ENCODE data around the gene IGF2BP2. TPM values are rescaled to one million over a fixed set of nuclear protein-coding genes. Genes with fewer than 3 reads are reported as not detected.

The IGF2BP2 gene
- total RNA-seq (not detected in 2 replicates), polyA plus RNA-seq (0.01 TPM in 1 of 2 replicates, not detected in the other), polyA minus RNA-seq (0.17 and 1.00 TPM in 2 replicates)
- total RNA-seq (2013) = 1.6 TPM

- Mint-ChIP-seq H3K9me3 (ENCODE audit: insufficient read depth) (no peaks in the 10 kb centered on the region), H3K27me3 (peaks cover 67% of the 10 kb centered on the region), H3K4me1 (peaks cover 18% of the 10 kb centered on the region), H3K27ac (peak within 1 kb of the TSS; percentile 46), H3K4me3 (peak within 1 kb of the TSS; percentile 90)
- Histone ChIP-seq H3K4me2 (replicated peaks; ENCODE audit: low read depth, low read length, poor library complexity, severe bottlenecking) (peak within 1 kb of the TSS; percentile 95), H3K36me3 (replicated peaks in 1 of 2; ENCODE audit: control extremely low read depth in 1 of 2, control insufficient read depth in 1 of 2, extremely low read depth in 1 of 2, insufficient read depth in 2 of 2, low read length in 1 of 2) (no peaks in the 10 kb centered on the region), H4K20me1 (ENCODE audit: control insufficient read depth, insufficient read depth, low read length, poor library complexity, severe bottlenecking) (no peaks in the 10 kb centered on the region), H3K4me3 (ENCODE audit: control extremely low read depth in 1 of 5, extremely low read depth in 1 of 5, insufficient read depth in 1 of 5, low read depth in 2 of 5, low read length in 4 of 5) (peak within 1 kb of the TSS in 4 of 5 experiments; percentile 37 to 60 (median 58)), H3K9me3 (ENCODE audit: control extremely low read depth in 1 of 3, control insufficient read depth in 2 of 3, insufficient read depth in 1 of 3, low read length in 2 of 3) (peaks cover 0 to 4% (median 0%) of the 10 kb centered on the region in 3 donors), H3K27me3 (replicated peaks in 1 of 4; ENCODE audit: control extremely low read depth in 1 of 4, control insufficient read depth in 3 of 4, insufficient read depth in 4 of 4, low read length in 3 of 4) (peaks cover 0 to 50% (median 30%) of the 10 kb centered on the region in 4 experiments), H2AFZ (ENCODE audit: insufficient read depth, low read depth, low read length, poor library complexity, severe bottlenecking) (peak within 1 kb of the TSS; percentile 72), H3K9ac (ENCODE audit: low read length) (peak within 1 kb of the TSS; percentile 64), H3K79me2 (ENCODE audit: control insufficient read depth, insufficient read depth, low read length) (no peaks in the 10 kb centered on the region), H3K27ac (ENCODE audit: low read length in 2 of 2) (no peak within 1 kb of the TSS), H3K4me1 (ENCODE audit: control insufficient read depth in 2 of 2, insufficient read depth in 2 of 2, low read length in 2 of 2) (peaks cover 15 to 17% of the 10 kb centered on the region in 2 donors)
- no peak for TF ChIP-seq CTCF (IDR thresholded peaks at IDR 0.05)
- TF ChIP-seq EZH2 (IDR thresholded peaks at IDR 0.05; ENCODE audit: borderline replicate concordance, insufficient read depth, low read depth, low read length, poor library complexity, severe bottlenecking) = no peak
- CTCF ChIA-PET = no interaction called here
- POLR2A ChIA-PET = no interaction called here
- peak; percentile 67 for ATAC-seq (ENCODE audit: low read depth)
- intact Hi-C loops (cut with micrococcal nuclease) = no loop called here
- under 1% methylated on average over 74 of the region's 96 CpGs for WGBS (ENCODE audit: insufficient coverage)
- peak; percentile 66 for DNase-seq
Observed at GRCh38 chr3:185825006-185825638, at the start of gene IGF2BP2. Gene IGF2BP2, minus strand, starts transcription at chr3:185825042. Its CDS starts 82 bp downstream, at chr3:185824960.

GRCh38 chr3:185874119-185874518 lies 49.3 kb upstream of the IGF2BP2 start:
- H3K27ac Mint-ChIP-seq = no peak overlapping the region
- no peak overlapping the region for H2AFZ ChIP-seq (ENCODE audit: insufficient read depth, low read depth, low read length, poor library complexity, severe bottlenecking)
- no peaks in the 10 kb centered on the region for H3K4me1 Mint-ChIP-seq
- no peaks in the 10 kb centered on the region for H3K79me2 ChIP-seq (ENCODE audit: control insufficient read depth, insufficient read depth, low read length)
- DNase-seq (no peak), ATAC-seq (ENCODE audit: low read depth) (no peak)
- intact Hi-C loops (cut with micrococcal nuclease) = no loop called here
- no peaks in the 10 kb centered on the region for H4K20me1 ChIP-seq (ENCODE audit: control insufficient read depth, insufficient read depth, low read length, poor library complexity, severe bottlenecking)
- no peaks in the 10 kb centered on the region for H3K27me3 ChIP-seq (replicated peaks in 1 of 4; ENCODE audit: control extremely low read depth in 1 of 4, control insufficient read depth in 3 of 4, insufficient read depth in 4 of 4, low read length in 3 of 4)
- H3K27me3 Mint-ChIP-seq = peaks cover 19% of the 10 kb centered on the region
- H3K4me2 ChIP-seq (replicated peaks; ENCODE audit: low read depth, low read length, poor library complexity, severe bottlenecking) = no peak overlapping the region
- WGBS (ENCODE audit: insufficient coverage) = 79% methylated on average over 5 of the region's 9 CpGs
- no peak overlapping the region for H3K27ac ChIP-seq (ENCODE audit: low read length in 2 of 2)
- ChIA-PET POLR2A (no interaction called here), CTCF (no interaction called here)
- TF ChIP-seq EZH2 (IDR thresholded peaks at IDR 0.05; ENCODE audit: borderline replicate concordance, insufficient read depth, low read depth, low read length, poor library complexity, severe bottlenecking) (no peak), CTCF (IDR thresholded peaks at IDR 0.05) (no peak)
- no peak overlapping the region for H3K4me3 ChIP-seq (ENCODE audit: control extremely low read depth in 1 of 5, extremely low read depth in 1 of 5, insufficient read depth in 1 of 5, low read depth in 2 of 5, low read length in 4 of 5)
- no peaks in the 10 kb centered on the region for H3K36me3 ChIP-seq (replicated peaks in 1 of 2; ENCODE audit: control extremely low read depth in 1 of 2, control insufficient read depth in 1 of 2, extremely low read depth in 1 of 2, insufficient read depth in 2 of 2, low read length in 1 of 2)
- no peak overlapping the region for H3K4me3 Mint-ChIP-seq
- no peaks in the 10 kb centered on the region for H3K9me3 Mint-ChIP-seq (ENCODE audit: insufficient read depth)
- H3K9ac ChIP-seq (ENCODE audit: low read length) = no peak overlapping the region
- no peaks in the 10 kb centered on the region for H3K9me3 ChIP-seq (ENCODE audit: control extremely low read depth in 1 of 3, control insufficient read depth in 2 of 3, insufficient read depth in 1 of 3, low read length in 2 of 3)
- no peaks in the 10 kb centered on the region for H3K4me1 ChIP-seq (ENCODE audit: control insufficient read depth in 2 of 2, insufficient read depth in 2 of 2, low read length in 2 of 2)
